OCI-LY1 (cell line): ENCODE measurements around the gene TICRR.

Experiments
- H2AFZ ChIP-seq: fragments of 200-600 bp; sonication (generic), shearing (Covaris generic); 2 replicates; pipeline ENCODE4 v1.6.0; 2014; ENCODE audit warnings: antibody characterized with exemption, mild to moderate bottlenecking, low read length
- H3F3A ChIP-seq: fragments of 200-600 bp; sonication (generic), shearing (Covaris generic); 2 replicates; pipeline ENCODE4 v1.6.0; 2014; ENCODE audit warnings: mild to moderate bottlenecking, antibody characterized with exemption, low read length, moderate library complexity; ENCODE audit not compliant: insufficient read depth
- H3K27ac ChIP-seq: fragments of 200-600 bp; sonication (generic); 2 replicates; pipeline ENCODE4 v1.5.1; 2014; ENCODE audit warnings: low read length, mixed run types, mild to moderate bottlenecking, low read depth; ENCODE audit not compliant: poor library complexity, severe bottlenecking
- H3K27me3 ChIP-seq: fragments of 200-600 bp; sonication (generic); 2 replicates; pipeline ENCODE4 v1.6.0; 2014; ENCODE audit warnings: antibody characterized with exemption, mild to moderate bottlenecking, low read length, moderate library complexity; ENCODE audit not compliant: insufficient read depth
- H3K36me3 ChIP-seq: fragments of 200-600 bp; sonication (generic); 2 replicates; pipeline ENCODE4 v1.6.1; 2014; ENCODE audit warnings: mild to moderate bottlenecking, antibody characterized with exemption, low read length, moderate library complexity, mixed read lengths; ENCODE audit not compliant: insufficient read depth
- H3K4me1 ChIP-seq: fragments of 200-600 bp; sonication (generic); 2 replicates; pipeline ENCODE4 v1.5.1; 2014; ENCODE audit warnings: mild to moderate bottlenecking, low read length, moderate library complexity; ENCODE audit not compliant: insufficient read depth, severe bottlenecking
- H3K4me2 ChIP-seq: fragments of 200-600 bp; sonication (generic), shearing (Covaris generic); 2 replicates; pipeline ENCODE4 v1.6.1; 2014; ENCODE audit warnings: low read length
- H3K4me3 ChIP-seq: fragments of 200-600 bp; sonication (generic); 2 replicates; pipeline ENCODE4 v1.5.1; 2014; ENCODE audit warnings: low read length, low read depth, mild to moderate bottlenecking, mixed read lengths; ENCODE audit not compliant: poor library complexity, severe bottlenecking
- H3K79me2 ChIP-seq: fragments of 200-600 bp; shearing (Covaris generic); 2 replicates; pipeline ENCODE4 v1.6.1; 2016; ENCODE audit warnings: mixed run types, low read length, mixed read lengths; ENCODE audit not compliant: insufficient read depth
- H3K9ac ChIP-seq: fragments of 200-600 bp; sonication (generic), shearing (Covaris generic); 2 replicates; pipeline ENCODE4 v1.6.1; 2014; ENCODE audit warnings: mild to moderate bottlenecking, low read length, mixed read lengths
- H3K9me2 ChIP-seq: fragments of 200-600 bp; sonication (generic), shearing (Covaris generic); 2 replicates; pipeline ENCODE4 v1.6.1; 2014; ENCODE audit warnings: low read depth, mild to moderate bottlenecking, low read length, mixed read lengths
- H3K9me3 ChIP-seq: fragments of 200-600 bp; shearing (Covaris generic); 2 replicates; pipeline ENCODE4 v1.6.1; 2014; ENCODE audit warnings: low read length, mixed read lengths
- H4K20me1 ChIP-seq: fragments of 200-600 bp; sonication (generic), shearing (Covaris generic); 2 replicates; pipeline ENCODE4 v1.6.0; 2016; ENCODE audit warnings: mild to moderate bottlenecking, low read length; ENCODE audit not compliant: insufficient read depth
- CTCF ChIP-seq: fragments of 200-600 bp; sonication (generic), shearing (Covaris generic); IDR thresholded peaks from 2 replicates; pipeline ENCODE4 v1.5.1; 2017; ENCODE audit warnings: mild to moderate bottlenecking, antibody characterized with exemption, low read length, moderate library complexity, mixed read lengths
- EZH2 ChIP-seq: fragments of 200-600 bp; sonication (generic), shearing (Covaris generic); IDR thresholded peaks from 2 replicates; pipeline ENCODE4 v1.8.0; 2017; ENCODE audit warnings: borderline replicate concordance, mixed run types, mild to moderate bottlenecking, antibody characterized with exemption, low read length, moderate library complexity, mixed read lengths

Gene TICRR

GRCh38 chr15:89631902-89632264 lies 56.6 kb downstream of the TICRR start:
- Histone ChIP-seq H3K4me3 (no peak overlapping the region), H3K4me1 (no peaks in the 10 kb centered on the region), H3K27me3 (no peaks in the 10 kb centered on the region), H3F3A (no peaks in the 10 kb centered on the region), H2AFZ (no peak overlapping the region), H3K9ac (no peak overlapping the region), H3K36me3 (peaks cover 46% of the 10 kb centered on the region), H3K9me2 (no peaks in the 10 kb centered on the region), H3K4me2 (no peak overlapping the region), H3K9me3 (0 out of 2 replicates have a peak, but pooled peaks cover 6% of the 10 kb centered on the region), H3K27ac (no peak overlapping the region), H3K79me2 (no peaks in the 10 kb centered on the region), H4K20me1 (no peaks in the 10 kb centered on the region)
- TF ChIP-seq CTCF (no peak), EZH2 (no peak)

- Histone ChIP-seq H2AFZ (no peak overlapping the region), H3K4me2 (no peak overlapping the region), H3K79me2 (no peaks in the 10 kb centered on the region), H3K4me1 (no peaks in the 10 kb centered on the region), H3K27ac (no peak overlapping the region), H4K20me1 (no peaks in the 10 kb centered on the region), H3F3A (no peaks in the 10 kb centered on the region), H3K9me2 (no peaks in the 10 kb centered on the region), H3K9ac (no peak overlapping the region), H3K9me3 (0 out of 2 replicates have a peak, but pooled peaks cover 6% of the 10 kb centered on the region), H3K27me3 (no peaks in the 10 kb centered on the region), H3K36me3 (peaks cover 37% of the 10 kb centered on the region), H3K4me3 (no peak overlapping the region)
- TF ChIP-seq CTCF (no peak), EZH2 (no peak)
These were observed 57.5 kb downstream of the TICRR start for GRCh38 chr15:89632563-89633430.

- no peak overlapping the region for H3K4me3 ChIP-seq
- H3K36me3 ChIP-seq, result peaks cover 29% of the 10 kb centered on the region
- H2AFZ ChIP-seq, result no peak overlapping the region
- no peak overlapping the region for H3K9ac ChIP-seq
- H3K4me2 ChIP-seq, result no peak overlapping the region
- H3K79me2 ChIP-seq, result no peaks in the 10 kb centered on the region
- no peaks in the 10 kb centered on the region for H3K4me1 ChIP-seq
- TF ChIP-seq EZH2 (no peak), CTCF (no peak)
- H3K9me3 ChIP-seq, result 0 out of 2 replicates have a peak, but pooled peaks cover 6% of the 10 kb centered on the region
- H3F3A ChIP-seq, result no peaks in the 10 kb centered on the region
- no peaks in the 10 kb centered on the region for H3K9me2 ChIP-seq
- H3K27me3 ChIP-seq, result no peaks in the 10 kb centered on the region
- no peak overlapping the region for H3K27ac ChIP-seq
- H4K20me1 ChIP-seq, result no peaks in the 10 kb centered on the region
These were observed 58.3 kb downstream of the TICRR start for GRCh38 chr15:89633585-89633984.
